ENCODE results near the gene PCDH9.
A peak's percentile ranks its signal among the peaks of the same experiment; 100 is the strongest.
"Not testable (repeated sequence)": the region's sequence is repeated elsewhere in the genome, so short reads cannot be mapped to it uniquely, and the experiment has no call there.

Gene PCDH9

GRCh38 chr13:66896933-66897332, 333.2 kb downstream of the PCDH9 start:
- peaks cover 3% of the 10 kb centered on the region for H3K9me3 Mint-ChIP-seq
- H3K27ac Mint-ChIP-seq = no peak overlapping the region
- no peaks in the 10 kb centered on the region for H3K27me3 Mint-ChIP-seq
- no peak overlapping the region for H3K4me3 Mint-ChIP-seq
- H3K4me1 Mint-ChIP-seq = no peaks in the 10 kb centered on the region
- no peaks in the 10 kb centered on the region for H3K36me3 Mint-ChIP-seq
- no peak for ATAC-seq (ENCODE audit: low read depth)
- no peak for DNase-seq (ENCODE audit: low spot score in 2 of 2)

GRCh38 chr13:66895780-66896179, 334.4 kb downstream of the PCDH9 start:
- Mint-ChIP-seq H3K4me1 (no peaks in the 10 kb centered on the region), H3K27me3 (no peaks in the 10 kb centered on the region), H3K4me3 (no peak overlapping the region), H3K27ac (no peak overlapping the region), H3K9me3 (peaks cover 5% of the 10 kb centered on the region), H3K36me3 (no peaks in the 10 kb centered on the region)
- no peak for DNase-seq (ENCODE audit: low spot score in 2 of 2)
- ATAC-seq (ENCODE audit: low read depth) = no peak

GRCh38 chr13:66895320-66895719, 334.8 kb downstream of the PCDH9 start:
- DNase-seq (ENCODE audit: low spot score in 2 of 2) (no peak), ATAC-seq (ENCODE audit: low read depth) (no peak)
- Mint-ChIP-seq H3K9me3 (peaks cover 7% of the 10 kb centered on the region), H3K27ac (no peak overlapping the region), H3K36me3 (no peaks in the 10 kb centered on the region), H3K4me1 (no peaks in the 10 kb centered on the region), H3K27me3 (no peaks in the 10 kb centered on the region), H3K4me3 (no peak overlapping the region)

GRCh38 chr13:66888698-66889097, 341.4 kb downstream of the PCDH9 start:
- H3K9me3 Mint-ChIP-seq = peaks cover 4% of the 10 kb centered on the region
- no peaks in the 10 kb centered on the region for H3K36me3 Mint-ChIP-seq
- H3K27ac Mint-ChIP-seq = no peak overlapping the region
- no peaks in the 10 kb centered on the region for H3K4me1 Mint-ChIP-seq
- ATAC-seq (ENCODE audit: low read depth) (no peak), DNase-seq (ENCODE audit: low spot score in 2 of 2) (no peak)
- no peak overlapping the region for H3K4me3 Mint-ChIP-seq
- H3K27me3 Mint-ChIP-seq = no peaks in the 10 kb centered on the region

- Mint-ChIP-seq H3K36me3 (no peaks in the 10 kb centered on the region), H3K27ac (no peak overlapping the region), H3K9me3 (peaks cover 4% of the 10 kb centered on the region), H3K4me1 (no peaks in the 10 kb centered on the region), H3K27me3 (no peaks in the 10 kb centered on the region), H3K4me3 (no peak overlapping the region)
- ATAC-seq (ENCODE audit: low read depth) (peak; percentile 77), DNase-seq (ENCODE audit: low spot score in 2 of 2) (peak in 1 of 2 donors; percentile 2)
These were observed 343.0 kb downstream of the PCDH9 start for GRCh38 chr13:66887088-66887487.

DNA sequence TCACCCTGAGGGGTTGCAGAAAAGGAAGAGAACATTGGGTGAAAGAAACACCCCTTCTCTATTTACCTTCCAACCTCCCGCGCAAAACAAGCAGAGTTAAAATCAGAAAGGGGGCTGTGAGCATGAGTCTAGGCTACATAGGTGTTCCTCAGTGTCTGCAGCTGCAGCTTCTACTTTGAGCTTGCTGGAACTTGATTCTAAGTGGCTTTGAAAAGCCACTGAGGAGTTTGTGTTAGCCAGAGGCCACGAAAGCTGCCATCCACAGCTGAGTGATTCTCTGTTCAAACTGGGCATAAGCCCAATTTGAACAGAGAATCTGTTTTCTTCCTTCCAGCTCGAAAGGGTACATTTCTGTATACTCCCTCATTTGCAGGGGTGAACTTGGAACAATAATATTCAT, 343.9 kb downstream of the PCDH9 start:
- Mint-ChIP-seq H3K9me3 (peaks cover 4% of the 10 kb centered on the region), H3K27me3 (no peaks in the 10 kb centered on the region), H3K4me1 (no peaks in the 10 kb centered on the region), H3K36me3 (no peaks in the 10 kb centered on the region), H3K27ac (no peak overlapping the region), H3K4me3 (no peak overlapping the region)
- DNase-seq (ENCODE audit: low spot score in 2 of 2) = no peak
- ATAC-seq (ENCODE audit: low read depth) = no peak

GRCh38 chr13:66881170-66881569, 349.0 kb downstream of the PCDH9 start:
- H3K27ac Mint-ChIP-seq; DNase-seq (ENCODE audit: low spot score in 2 of 2); H3K4me1 Mint-ChIP-seq; H3K36me3 Mint-ChIP-seq; H3K9me3 Mint-ChIP-seq; H3K4me3 Mint-ChIP-seq; ATAC-seq (ENCODE audit: low read depth); H3K27me3 Mint-ChIP-seq: not testable (repeated sequence)

- H3K36me3 Mint-ChIP-seq = no peaks in the 10 kb centered on the region
- no peak overlapping the region for H3K4me3 Mint-ChIP-seq
- H3K4me1 Mint-ChIP-seq = no peaks in the 10 kb centered on the region
These were observed 350.1 kb downstream of the PCDH9 start for GRCh38 chr13:66879988-66880387.

GRCh38 chr13:66875264-66875663, 354.9 kb downstream of the PCDH9 start:
- no peak for DNase-seq (ENCODE audit: low spot score in 2 of 2)
- no peaks in the 10 kb centered on the region for H3K27me3 Mint-ChIP-seq
- no peak overlapping the region for H3K27ac Mint-ChIP-seq
- peaks cover 6% of the 10 kb centered on the region for H3K9me3 Mint-ChIP-seq
- ATAC-seq (ENCODE audit: low read depth) = no peak
- no peaks in the 10 kb centered on the region for H3K36me3 Mint-ChIP-seq
- H3K4me3 Mint-ChIP-seq = no peak overlapping the region
- no peaks in the 10 kb centered on the region for H3K4me1 Mint-ChIP-seq

More at GRCh38 chr13:66879988-66880387, 350.1 kb downstream of the PCDH9 start:
- Mint-ChIP-seq H3K27me3 (no peaks in the 10 kb centered on the region), H3K9me3 (peaks cover 5% of the 10 kb centered on the region), H3K27ac (no peak overlapping the region)
- no peak for DNase-seq (ENCODE audit: low spot score in 2 of 2)
- ATAC-seq (ENCODE audit: low read depth) = no peak

GRCh38 chr13:66864627-66865026, 365.5 kb downstream of the PCDH9 start:
- no peak overlapping the region for H3K4me3 Mint-ChIP-seq

DNA sequence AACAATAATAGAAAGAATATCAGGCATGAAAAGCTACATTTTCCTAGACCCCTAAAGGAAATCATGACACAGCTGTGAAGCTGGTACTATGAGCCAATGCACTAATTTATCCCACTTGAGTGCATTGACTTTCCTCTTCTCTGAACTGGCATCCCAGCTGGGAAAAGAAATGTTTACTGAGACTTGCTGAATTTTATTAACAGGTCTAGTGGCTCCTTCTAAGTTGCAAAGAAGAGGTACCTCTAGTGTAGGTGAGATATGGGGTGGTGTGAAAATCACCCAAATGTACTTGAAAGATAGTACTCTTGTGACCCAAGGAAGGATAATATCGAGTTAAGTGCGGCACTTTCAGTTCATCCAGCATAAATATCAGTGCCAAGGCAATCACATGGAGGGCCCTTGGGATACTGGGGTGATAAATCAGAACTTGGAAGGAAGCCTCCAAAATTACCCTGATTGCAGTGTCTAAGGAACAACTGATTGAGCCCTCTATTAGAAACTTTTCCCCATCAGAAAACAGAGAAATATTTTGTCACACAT, 369.2 kb downstream of the PCDH9 start:
- Mint-ChIP-seq H3K27ac (no peak overlapping the region), H3K9me3 (no peaks in the 10 kb centered on the region), H3K4me3 (no peak overlapping the region), H3K36me3 (no peaks in the 10 kb centered on the region), H3K27me3 (no peaks in the 10 kb centered on the region), H3K4me1 (no peaks in the 10 kb centered on the region)
- no peak for ATAC-seq (ENCODE audit: low read depth)
- DNase-seq (ENCODE audit: low spot score in 2 of 2) = no peak

More at GRCh38 chr13:66864627-66865026, 365.5 kb downstream of the PCDH9 start:
- no peaks in the 10 kb centered on the region for H3K9me3 Mint-ChIP-seq
- H3K27ac Mint-ChIP-seq = no peak overlapping the region
- no peaks in the 10 kb centered on the region for H3K36me3 Mint-ChIP-seq
- no peaks in the 10 kb centered on the region for H3K4me1 Mint-ChIP-seq
- no peak for ATAC-seq (ENCODE audit: low read depth)
- no peaks in the 10 kb centered on the region for H3K27me3 Mint-ChIP-seq
- no peak for DNase-seq (ENCODE audit: low spot score in 2 of 2)

DNA sequence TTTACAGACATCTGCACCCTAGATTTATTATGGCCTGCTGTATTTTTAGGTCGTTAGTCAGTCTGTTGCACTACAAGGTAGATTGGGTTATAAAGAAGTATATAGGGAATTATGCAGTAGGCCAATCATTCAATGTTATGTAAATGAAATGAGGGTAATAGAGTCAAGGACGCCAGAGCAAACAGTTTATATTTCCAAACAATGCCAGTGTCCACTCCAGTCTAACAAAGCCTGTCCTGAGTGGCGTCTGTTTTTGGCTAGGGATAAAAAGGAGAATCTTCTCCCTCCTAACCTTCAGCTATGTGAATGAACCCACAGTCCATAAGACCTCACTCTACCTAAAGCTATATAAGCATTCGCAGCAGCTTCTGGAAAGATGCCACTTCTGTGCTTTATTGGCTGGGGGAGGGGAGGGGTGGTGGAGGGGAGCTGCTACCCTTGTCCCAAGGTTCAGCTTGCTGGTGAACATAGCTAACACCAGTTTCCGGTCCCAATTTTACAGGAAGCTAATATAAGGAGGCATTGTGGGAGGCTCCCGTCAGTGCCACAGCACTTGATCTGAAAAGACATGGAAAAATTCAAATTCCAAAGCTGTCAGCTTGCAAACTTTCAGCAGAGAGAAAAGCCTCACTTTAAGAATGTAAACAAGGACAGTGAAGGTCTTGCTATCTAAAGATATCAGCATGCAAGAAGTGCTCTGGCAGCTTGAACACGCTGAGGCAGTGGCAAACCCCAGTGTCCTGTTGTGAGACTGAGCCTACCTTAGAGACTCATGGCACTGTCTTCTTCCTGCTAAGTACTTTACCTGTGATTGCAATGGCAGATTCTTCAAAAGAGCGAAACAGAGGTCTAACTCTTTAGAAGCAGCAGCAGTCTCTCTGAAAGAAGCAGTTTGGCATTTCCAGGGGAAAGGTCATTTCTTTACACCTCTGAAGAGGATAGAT, 369.9 kb downstream of the PCDH9 start:
- no peak overlapping the region for H3K27ac Mint-ChIP-seq
- no peak for DNase-seq (ENCODE audit: low spot score in 2 of 2)
- H3K27me3 Mint-ChIP-seq = no peaks in the 10 kb centered on the region
- H3K4me1 Mint-ChIP-seq = no peaks in the 10 kb centered on the region
- H3K36me3 Mint-ChIP-seq = no peaks in the 10 kb centered on the region
- H3K4me3 Mint-ChIP-seq = no peak overlapping the region
- no peak for ATAC-seq (ENCODE audit: low read depth)
- no peaks in the 10 kb centered on the region for H3K9me3 Mint-ChIP-seq

GRCh38 chr13:66859078-66859477, 371.1 kb downstream of the PCDH9 start:
- Mint-ChIP-seq H3K9me3 (no peaks in the 10 kb centered on the region), H3K27me3 (no peaks in the 10 kb centered on the region), H3K36me3 (no peaks in the 10 kb centered on the region), H3K4me3 (no peak overlapping the region), H3K4me1 (no peaks in the 10 kb centered on the region), H3K27ac (no peak overlapping the region)
- DNase-seq (ENCODE audit: low spot score in 2 of 2) (no peak), ATAC-seq (ENCODE audit: low read depth) (no peak)

GRCh38 chr13:66858163-66858562, 372.0 kb downstream of the PCDH9 start:
- ATAC-seq (ENCODE audit: low read depth) (no peak), DNase-seq (ENCODE audit: low spot score in 2 of 2) (no peak)
- H3K4me3 Mint-ChIP-seq = no peak overlapping the region
- H3K4me1 Mint-ChIP-seq = no peaks in the 10 kb centered on the region
- H3K27ac Mint-ChIP-seq = no peak overlapping the region
- no peaks in the 10 kb centered on the region for H3K27me3 Mint-ChIP-seq
- no peaks in the 10 kb centered on the region for H3K9me3 Mint-ChIP-seq
- H3K36me3 Mint-ChIP-seq = no peaks in the 10 kb centered on the region

- Mint-ChIP-seq H3K9me3 (peaks cover 3% of the 10 kb centered on the region), H3K4me3 (no peak overlapping the region), H3K27ac (no peak overlapping the region), H3K4me1 (no peaks in the 10 kb centered on the region), H3K27me3 (no peaks in the 10 kb centered on the region), H3K36me3 (no peaks in the 10 kb centered on the region)
- DNase-seq (ENCODE audit: low spot score in 2 of 2) (no peak), ATAC-seq (ENCODE audit: low read depth) (no peak)
These were observed 375.0 kb downstream of the PCDH9 start for GRCh38 chr13:66855131-66855530.

Data from memory B cell (primary cell).